Osteocyte (in vitro differentiated cells): ENCODE data around the gene DICER1. TPM values are rescaled to one million over a fixed set of nuclear protein-coding genes. Genes with fewer than 3 reads are reported as not detected.
A peak's percentile ranks its signal among the peaks of the same experiment; 100 is the strongest.

Experiments used
- DNase-seq: peaks from one replicate; pipeline ENCODE4 v3.0.0; 2021; ENCODE audit warnings: mixed read lengths; ENCODE audit not compliant: unreplicated experiment; ENCODE audit errors: extremely low spot score
- H3K27ac Mint-ChIP-seq: one replicate; pipeline ENCODE4 v1.8.0; 2021; ENCODE audit warnings: mild to moderate bottlenecking, mixed read lengths; ENCODE audit not compliant: unreplicated experiment
- H3K27me3 Mint-ChIP-seq: one replicate; pipeline ENCODE4 v1.8.0; 2021; ENCODE audit warnings: mixed read lengths; ENCODE audit not compliant: unreplicated experiment
- H3K36me3 Mint-ChIP-seq: one replicate; pipeline ENCODE4 v1.8.0; 2021; ENCODE audit warnings: mixed read lengths; ENCODE audit not compliant: unreplicated experiment
- H3K4me1 Mint-ChIP-seq: one replicate; pipeline ENCODE4 v1.8.0; 2021; ENCODE audit warnings: mixed read lengths; ENCODE audit not compliant: unreplicated experiment
- H3K4me3 Mint-ChIP-seq: one replicate; pipeline ENCODE4 v1.8.0; 2021; ENCODE audit warnings: mild to moderate bottlenecking, moderate library complexity, mixed read lengths; ENCODE audit not compliant: unreplicated experiment
- H3K9me3 Mint-ChIP-seq: one replicate; pipeline ENCODE4 v1.8.0; 2021; ENCODE audit warnings: mixed read lengths; ENCODE audit not compliant: unreplicated experiment
- CTCF ChIP-seq: fragments of 200-600 bp; sonication (generic); IDR thresholded peaks from 2 replicates; pipeline ENCODE4 v1.5.0; 2021; ENCODE audit warnings: antibody characterized with exemption, mild to moderate bottlenecking, moderate library complexity
- total RNA-seq: library from RNA; stranded (reverse); gene quantifications from 2 replicates; pipeline ENCODE4 v1.2.1, GENCODE V29; 2021

Gene DICER1
- total RNA-seq, 1 donor from 2014 or later, result 55.9 TPM

- Mint-ChIP-seq H3K27ac (peak overlapping the region; percentile 19), H3K36me3 (peaks cover 6% of the 10 kb centered on the region), H3K27me3 (no peaks in the 10 kb centered on the region), H3K9me3 (no peaks in the 10 kb centered on the region), H3K4me1 (peaks cover 58% of the 10 kb centered on the region), H3K4me3 (no peak overlapping the region)
- no peak for TF ChIP-seq CTCF
- no peak for DNase-seq
Observed at GRCh38 chr14:95150910-95151309, 6.4 kb downstream of the DICER1 start.

GRCh38 chr14:95149441-95149840, 7.9 kb downstream of the DICER1 start:
- no peaks in the 10 kb centered on the region for H3K27me3 Mint-ChIP-seq
- no peak for DNase-seq
- H3K4me3 Mint-ChIP-seq, result no peak overlapping the region
- peaks cover 46% of the 10 kb centered on the region for H3K4me1 Mint-ChIP-seq
- peaks cover 12% of the 10 kb centered on the region for H3K36me3 Mint-ChIP-seq
- no peak for TF ChIP-seq CTCF
- H3K9me3 Mint-ChIP-seq, result peaks cover 9% of the 10 kb centered on the region
- no peak overlapping the region for H3K27ac Mint-ChIP-seq

- H3K36me3 Mint-ChIP-seq, result peaks cover 12% of the 10 kb centered on the region
- no peak for DNase-seq
- H3K27ac Mint-ChIP-seq, result no peak overlapping the region
- H3K27me3 Mint-ChIP-seq, result no peaks in the 10 kb centered on the region
- peaks cover 9% of the 10 kb centered on the region for H3K9me3 Mint-ChIP-seq
- H3K4me3 Mint-ChIP-seq, result no peak overlapping the region
- peaks cover 52% of the 10 kb centered on the region for H3K4me1 Mint-ChIP-seq
- TF ChIP-seq CTCF, result no peak
Observed at GRCh38 chr14:95147597-95147996, 9.7 kb downstream of the DICER1 start.

GRCh38 chr14:95146079-95146771, 11.1 kb downstream of the DICER1 start:
- peaks cover 9% of the 10 kb centered on the region for H3K9me3 Mint-ChIP-seq

More at GRCh38 chr14:95146079-95146771, 11.1 kb downstream of the DICER1 start:
- TF ChIP-seq CTCF, result no peak
- Mint-ChIP-seq H3K27ac (no peak overlapping the region), H3K4me1 (peaks cover 44% of the 10 kb centered on the region), H3K27me3 (no peaks in the 10 kb centered on the region), H3K36me3 (peaks cover 12% of the 10 kb centered on the region), H3K4me3 (no peak overlapping the region)
- DNase-seq, result no peak
